ENCODE results near the gene UNC80. TPM values are rescaled to one million over a fixed set of nuclear protein-coding genes. Genes with fewer than 3 reads are reported as not detected.
A peak's percentile ranks its signal among the peaks of the same experiment; 100 is the strongest.

UNC80 gene
- 1.3 TPM for polyA plus RNA-seq (2013, experiment 1 of 4)
- polyA plus RNA-seq (2013, experiment 2 of 4), result 1.7 TPM
- 0.91 TPM for polyA plus RNA-seq (2013, experiment 3 of 4)
- 1.3 TPM for polyA plus RNA-seq (2013, experiment 4 of 4)

GRCh38 chr2:209771474-209772289, at the start of gene UNC80:
TSS of gene UNC80 (plus strand) at chr2:209771832. CDS start at chr2:209772073, 241 bp downstream.
- 1% methylated on average over 67 to 69 of the region's 73 CpGs for WGBS, 2 experiments
- no peaks in the 10 kb centered on the region for H3K9me3 ChIP-seq (ENCODE audit: control insufficient read depth, low read length)
- no peak within 1 kb of the TSS for H3K27ac ChIP-seq (ENCODE audit: insufficient read depth, low read depth, low read length, poor library complexity, severe bottlenecking)
- peaks cover 42% of the 10 kb centered on the region for H3K27me3 ChIP-seq (ENCODE audit: control insufficient read depth, insufficient read depth, low read length, poor library complexity, severe bottlenecking)
- H3K4me3 ChIP-seq (ENCODE audit: insufficient read depth, low read depth, low read length), result peak within 1 kb of the TSS; percentile 64
- H3K36me3 ChIP-seq (ENCODE audit: control insufficient read depth, insufficient read depth, low read length), result no peaks in the 10 kb centered on the region
- no peaks in the 10 kb centered on the region for H3K4me1 ChIP-seq (ENCODE audit: control insufficient read depth, insufficient read depth, low read length)

- Histone ChIP-seq H3K27me3 (ENCODE audit: control insufficient read depth, insufficient read depth, low read length, poor library complexity, severe bottlenecking) (no peaks in the 10 kb centered on the region), H3K4me1 (ENCODE audit: control insufficient read depth, insufficient read depth, low read length) (no peaks in the 10 kb centered on the region), H3K27ac (ENCODE audit: insufficient read depth, low read depth, low read length, poor library complexity, severe bottlenecking) (no peak overlapping the region), H3K9me3 (ENCODE audit: control insufficient read depth, low read length) (no peaks in the 10 kb centered on the region), H3K36me3 (ENCODE audit: control insufficient read depth, insufficient read depth, low read length) (peaks cover 35% of the 10 kb centered on the region), H3K4me3 (ENCODE audit: insufficient read depth, low read depth, low read length) (no peak overlapping the region)
- WGBS, 2 experiments, result 89 to 100% methylated on average over 1 of the region's 2 CpGs
Measured at GRCh38 chr2:209726311-209726710, 45.3 kb upstream of the UNC80 start.

- WGBS, 2 experiments, result 97% methylated on average over 1 to 2 of the region's 2 CpGs
- Histone ChIP-seq H3K4me1 (ENCODE audit: control insufficient read depth, insufficient read depth, low read length) (no peaks in the 10 kb centered on the region), H3K9me3 (ENCODE audit: control insufficient read depth, low read length) (no peaks in the 10 kb centered on the region), H3K4me3 (ENCODE audit: insufficient read depth, low read depth, low read length) (no peak overlapping the region), H3K27me3 (ENCODE audit: control insufficient read depth, insufficient read depth, low read length, poor library complexity, severe bottlenecking) (no peaks in the 10 kb centered on the region), H3K36me3 (ENCODE audit: control insufficient read depth, insufficient read depth, low read length) (peaks cover 35% of the 10 kb centered on the region), H3K27ac (ENCODE audit: insufficient read depth, low read depth, low read length, poor library complexity, severe bottlenecking) (no peak overlapping the region)
Measured at GRCh38 chr2:209727077-209727476, 44.6 kb upstream of the UNC80 start.

- Histone ChIP-seq H3K4me3 (ENCODE audit: insufficient read depth, low read depth, low read length) (no peak overlapping the region), H3K27me3 (ENCODE audit: control insufficient read depth, insufficient read depth, low read length, poor library complexity, severe bottlenecking) (no peaks in the 10 kb centered on the region), H3K4me1 (ENCODE audit: control insufficient read depth, insufficient read depth, low read length) (no peaks in the 10 kb centered on the region), H3K36me3 (ENCODE audit: control insufficient read depth, insufficient read depth, low read length) (peaks cover 8% of the 10 kb centered on the region), H3K9me3 (ENCODE audit: control insufficient read depth, low read length) (no peaks in the 10 kb centered on the region), H3K27ac (ENCODE audit: insufficient read depth, low read depth, low read length, poor library complexity, severe bottlenecking) (no peak overlapping the region)
- 90 to 93% methylated on average over 3 of the region's 3 CpGs for WGBS, 2 experiments
Measured at GRCh38 chr2:209734805-209735204, 36.8 kb upstream of the UNC80 start.

GRCh38 chr2:209741953-209742352, 29.7 kb upstream of the UNC80 start:
- no peaks in the 10 kb centered on the region for H3K9me3 ChIP-seq (ENCODE audit: control insufficient read depth, low read length)
- H3K27ac ChIP-seq (ENCODE audit: insufficient read depth, low read depth, low read length, poor library complexity, severe bottlenecking), result no peak overlapping the region

GRCh38 chr2:209753020-209753419, 18.6 kb upstream of the UNC80 start:
- no peaks in the 10 kb centered on the region for H3K36me3 ChIP-seq (ENCODE audit: control insufficient read depth, insufficient read depth, low read length)
- no peaks in the 10 kb centered on the region for H3K4me1 ChIP-seq (ENCODE audit: control insufficient read depth, insufficient read depth, low read length)
- no peak overlapping the region for H3K4me3 ChIP-seq (ENCODE audit: insufficient read depth, low read depth, low read length)
- 100% methylated on average over 1 of the region's 3 CpGs for WGBS, 2 experiments
- H3K27ac ChIP-seq (ENCODE audit: insufficient read depth, low read depth, low read length, poor library complexity, severe bottlenecking), result no peak overlapping the region
- peaks cover 43% of the 10 kb centered on the region for H3K27me3 ChIP-seq (ENCODE audit: control insufficient read depth, insufficient read depth, low read length, poor library complexity, severe bottlenecking)
- no peaks in the 10 kb centered on the region for H3K9me3 ChIP-seq (ENCODE audit: control insufficient read depth, low read length)

More at GRCh38 chr2:209741953-209742352, 29.7 kb upstream of the UNC80 start:
- Histone ChIP-seq H3K36me3 (ENCODE audit: control insufficient read depth, insufficient read depth, low read length) (no peaks in the 10 kb centered on the region), H3K27me3 (ENCODE audit: control insufficient read depth, insufficient read depth, low read length, poor library complexity, severe bottlenecking) (no peaks in the 10 kb centered on the region), H3K4me3 (ENCODE audit: insufficient read depth, low read depth, low read length) (no peak overlapping the region), H3K4me1 (ENCODE audit: control insufficient read depth, insufficient read depth, low read length) (no peaks in the 10 kb centered on the region)
- no CpG with 5 or more reads among the region's 1 CpG for WGBS, 2 experiments

- no peak overlapping the region for H3K27ac ChIP-seq (ENCODE audit: insufficient read depth, low read depth, low read length, poor library complexity, severe bottlenecking)
- H3K4me3 ChIP-seq (ENCODE audit: insufficient read depth, low read depth, low read length), result no peak overlapping the region
- H3K36me3 ChIP-seq (ENCODE audit: control insufficient read depth, insufficient read depth, low read length), result no peaks in the 10 kb centered on the region
- H3K9me3 ChIP-seq (ENCODE audit: control insufficient read depth, low read length), result no peaks in the 10 kb centered on the region
- no peaks in the 10 kb centered on the region for H3K4me1 ChIP-seq (ENCODE audit: control insufficient read depth, insufficient read depth, low read length)
- H3K27me3 ChIP-seq (ENCODE audit: control insufficient read depth, insufficient read depth, low read length, poor library complexity, severe bottlenecking), result peaks cover 84% of the 10 kb centered on the region
Measured at GRCh38 chr2:209757163-209757562, 14.5 kb upstream of the UNC80 start.

GRCh38 chr2:209761566-209761965, 10.1 kb upstream of the UNC80 start:
- no peaks in the 10 kb centered on the region for H3K36me3 ChIP-seq (ENCODE audit: control insufficient read depth, insufficient read depth, low read length)
- no peak overlapping the region for H3K27ac ChIP-seq (ENCODE audit: insufficient read depth, low read depth, low read length, poor library complexity, severe bottlenecking)
- 65 to 88% methylated on average over 2 of the region's 2 CpGs for WGBS, 2 experiments
- H3K4me1 ChIP-seq (ENCODE audit: control insufficient read depth, insufficient read depth, low read length), result no peaks in the 10 kb centered on the region
- no peaks in the 10 kb centered on the region for H3K9me3 ChIP-seq (ENCODE audit: control insufficient read depth, low read length)
- peaks cover 78% of the 10 kb centered on the region for H3K27me3 ChIP-seq (ENCODE audit: control insufficient read depth, insufficient read depth, low read length, poor library complexity, severe bottlenecking)
- no peak overlapping the region for H3K4me3 ChIP-seq (ENCODE audit: insufficient read depth, low read depth, low read length)

- H3K36me3 ChIP-seq (ENCODE audit: control insufficient read depth, insufficient read depth, low read length), result no peaks in the 10 kb centered on the region
- H3K4me3 ChIP-seq (ENCODE audit: insufficient read depth, low read depth, low read length), result no peak overlapping the region
- H3K4me1 ChIP-seq (ENCODE audit: control insufficient read depth, insufficient read depth, low read length), result no peaks in the 10 kb centered on the region
- no peaks in the 10 kb centered on the region for H3K9me3 ChIP-seq (ENCODE audit: control insufficient read depth, low read length)
- no peak overlapping the region for H3K27ac ChIP-seq (ENCODE audit: insufficient read depth, low read depth, low read length, poor library complexity, severe bottlenecking)
- H3K27me3 ChIP-seq (ENCODE audit: control insufficient read depth, insufficient read depth, low read length, poor library complexity, severe bottlenecking), result peaks cover 71% of the 10 kb centered on the region
Measured at GRCh38 chr2:209762563-209762962, 9.1 kb upstream of the UNC80 start.

- no peak overlapping the region for H3K27ac ChIP-seq (ENCODE audit: insufficient read depth, low read depth, low read length, poor library complexity, severe bottlenecking)
- no peaks in the 10 kb centered on the region for H3K36me3 ChIP-seq (ENCODE audit: control insufficient read depth, insufficient read depth, low read length)
- WGBS, 2 experiments, result 76 to 85% methylated on average over 3 of the region's 3 CpGs
- H3K27me3 ChIP-seq (ENCODE audit: control insufficient read depth, insufficient read depth, low read length, poor library complexity, severe bottlenecking), result peaks cover 71% of the 10 kb centered on the region
- no peaks in the 10 kb centered on the region for H3K4me1 ChIP-seq (ENCODE audit: control insufficient read depth, insufficient read depth, low read length)
- no peaks in the 10 kb centered on the region for H3K9me3 ChIP-seq (ENCODE audit: control insufficient read depth, low read length)
- no peak overlapping the region for H3K4me3 ChIP-seq (ENCODE audit: insufficient read depth, low read depth, low read length)
Measured at GRCh38 chr2:209763106-209763505, 8.5 kb upstream of the UNC80 start.

Measured in ectodermal cell (in vitro differentiated cells).